Cardiac muscle cell (in vitro differentiated cells and primary cell): ENCODE data around the gene KDM8. TPM values are rescaled to one million over a fixed set of nuclear protein-coding genes. Genes with fewer than 3 reads are reported as not detected.

Experiments
- DNase-seq, 2 donors: peaks; one replicate each; pipeline versions ENCODE4 v3.0.0 to v3.0.0-alpha.2; 2010 to 2017; ENCODE audit warnings: low read depth in 1 of 2, low spot score in 1 of 2
- H3K27ac ChIP-seq: fragments of 200-600 bp; sonication (generic); 2 replicates; pipeline ENCODE4 v1.5.1; 2016
- H3K27me3 ChIP-seq: fragments of 200-600 bp; sonication (generic); 2 replicates; pipeline ENCODE4 v1.6.0; 2016; ENCODE audit warnings: control low read depth
- H3K36me3 ChIP-seq: fragments of 200-600 bp; sonication (generic); 2 replicates; pipeline ENCODE4 v1.5.1; 2016; ENCODE audit warnings: control low read depth
- H3K4me1 ChIP-seq: fragments of 200-600 bp; sonication (generic); 2 replicates; pipeline ENCODE4 v1.8.1; 2017; ENCODE audit warnings: low read depth, mild to moderate bottlenecking, mixed run types
- H3K4me3 ChIP-seq: fragments of 200-600 bp; sonication (generic); 2 replicates; pipeline ENCODE4 v1.5.1; 2016; ENCODE audit warnings: mild to moderate bottlenecking
- H3K9me3 ChIP-seq: fragments of 200-600 bp; sonication (generic); 2 replicates; pipeline ENCODE4 v1.5.1; 2017; ENCODE audit warnings: low read depth, mild to moderate bottlenecking, control low read depth
- CTCF ChIP-seq: IDR thresholded peaks from 2 replicates; pipeline ENCODE4 v1.5.1; 2012; ENCODE audit warnings: low read depth, mild to moderate bottlenecking, low read length
- polyA plus RNA-seq: library from polyadenylated mRNA; unstranded; fragments of >200 nt; fragmentation: Nextera tagmentation; extraction: Ambion mirVana; gene quantifications from 2 replicates; pipeline ENCODE4 v1.2.1, GENCODE V29; 2016
- total RNA-seq: library from RNA; depleted of rRNA; stranded (reverse); fragments of >200 nt; gene quantifications from 2 replicates; pipeline ENCODE4 v1.2.3, GENCODE V29; 2016

Gene KDM8
- total and polyA plus RNA-seq, 2 experiments from 2014 or later, result 8.5 to 10.5 TPM

- Histone ChIP-seq H3K4me1 (peaks cover 5% of the 10 kb centered on the region), H3K27ac (no peak overlapping the region), H3K27me3 (no peaks in the 10 kb centered on the region), H3K4me3 (no peak overlapping the region), H3K9me3 (no peaks in the 10 kb centered on the region), H3K36me3 (no peaks in the 10 kb centered on the region)
- TF ChIP-seq CTCF, result no peak
- no peak for DNase-seq
These were observed 17.6 kb upstream of the KDM8 start for GRCh38 chr16:27185776-27186130.

GRCh38 chr16:27188633-27189032, 14.7 kb upstream of the KDM8 start:
- TF ChIP-seq CTCF, result no peak
- Histone ChIP-seq H3K36me3 (no peaks in the 10 kb centered on the region), H3K27ac (no peak overlapping the region), H3K27me3 (no peaks in the 10 kb centered on the region), H3K9me3 (no peaks in the 10 kb centered on the region), H3K4me3 (no peak overlapping the region), H3K4me1 (no peaks in the 10 kb centered on the region)
- no peak for DNase-seq

GRCh38 chr16:27189335-27189972, 13.9 kb upstream of the KDM8 start:
- no peak for TF ChIP-seq CTCF
- H3K9me3 ChIP-seq, result no peaks in the 10 kb centered on the region
- H3K36me3 ChIP-seq, result no peaks in the 10 kb centered on the region
- no peak overlapping the region for H3K4me3 ChIP-seq
- no peak overlapping the region for H3K27ac ChIP-seq
- H3K4me1 ChIP-seq, result no peaks in the 10 kb centered on the region
- no peak for DNase-seq
- no peaks in the 10 kb centered on the region for H3K27me3 ChIP-seq

- no peaks in the 10 kb centered on the region for H3K9me3 ChIP-seq
- no peaks in the 10 kb centered on the region for H3K36me3 ChIP-seq
- H3K27ac ChIP-seq, result no peak overlapping the region
- no peaks in the 10 kb centered on the region for H3K4me1 ChIP-seq
- no peaks in the 10 kb centered on the region for H3K27me3 ChIP-seq
- H3K4me3 ChIP-seq, result no peak overlapping the region
- no peak for TF ChIP-seq CTCF
- no peak for DNase-seq
These were observed 12.9 kb upstream of the KDM8 start for GRCh38 chr16:27190316-27190871.

- DNase-seq, result no peak
- no peak for TF ChIP-seq CTCF
- H3K4me1 ChIP-seq, result no peaks in the 10 kb centered on the region
- no peaks in the 10 kb centered on the region for H3K36me3 ChIP-seq
- H3K4me3 ChIP-seq, result no peak overlapping the region
- H3K9me3 ChIP-seq, result no peaks in the 10 kb centered on the region
- no peak overlapping the region for H3K27ac ChIP-seq
- H3K27me3 ChIP-seq, result no peaks in the 10 kb centered on the region
These were observed 11.9 kb upstream of the KDM8 start for GRCh38 chr16:27191352-27191924.
